ENCODE measurements around the gene KDM3B. TPM values are rescaled to one million over a fixed set of nuclear protein-coding genes. Genes with fewer than 3 reads are reported as not detected.
"Not testable (repeated sequence)": the region's sequence is repeated elsewhere in the genome, so short reads cannot be mapped to it uniquely, and the experiment has no call there.

Gene KDM3B
- total RNA-seq, 2 experiments from 2014 or later, result 38.6 to 39.6 TPM

GRCh38 chr5:138369706-138370105, 17.2 kb downstream of the KDM3B start:
- POLR2A ChIA-PET, result interaction anchor here (0.5 kb wide), 2 partner anchors 13 to 163 kb away, joined by 5 read pairs; no protein-coding TSS in a partner anchor
- DNase-seq, result no peak
- no peaks in the 10 kb centered on the region for H3K27me3 Mint-ChIP-seq
- H3K9me3 Mint-ChIP-seq, result no peaks in the 10 kb centered on the region
- H3K4me3 Mint-ChIP-seq, result no peak overlapping the region
- intact Hi-C loops (cut with micrococcal nuclease), result loop anchor here (5.0 kb wide), 1 partner anchor 38 kb away; no protein-coding TSS in a partner anchor
- peaks cover 45% of the 10 kb centered on the region for H3K4me1 Mint-ChIP-seq (ENCODE audit: low read depth)
- CTCF ChIA-PET, result interaction anchor here (1.6 to 5.8 kb wide), 2 partner anchors 16 to 189 kb away, joined by 5 to 70 read pairs; partner anchors contain the start of gene KDM3B
- H3K36me3 Mint-ChIP-seq, result no peaks in the 10 kb centered on the region
- H3K27ac Mint-ChIP-seq, result no peak overlapping the region

DNA sequence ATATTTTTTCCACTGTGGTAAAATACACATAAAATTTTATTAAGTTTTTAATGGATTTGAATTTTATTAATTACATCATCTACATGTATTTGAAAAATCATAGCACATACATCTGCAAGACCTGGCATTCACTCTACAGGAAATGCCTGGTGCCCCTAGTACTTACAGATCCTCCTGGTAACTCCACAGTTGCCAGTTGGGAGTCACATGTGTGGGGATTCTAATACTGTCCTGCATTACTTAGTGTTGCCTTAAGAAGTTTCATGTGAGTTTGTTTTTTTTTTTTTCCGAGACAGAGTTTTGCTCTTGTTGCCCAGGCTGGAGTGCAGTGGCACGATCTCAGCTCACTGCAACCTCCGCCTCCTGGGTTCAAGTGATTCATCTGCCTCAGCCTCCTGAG, 18.1 kb downstream of the KDM3B start:
- no peaks in the 10 kb centered on the region for H3K9me3 Mint-ChIP-seq
- intact Hi-C loops (cut with micrococcal nuclease), result loop anchor here (5.0 kb wide), 1 partner anchor 37 kb away; no protein-coding TSS in a partner anchor
- no peak overlapping the region for H3K4me3 Mint-ChIP-seq
- DNase-seq, result no peak
- no peak overlapping the region for H3K27ac Mint-ChIP-seq
- ChIA-PET POLR2A (no interaction called here), CTCF (interaction anchor here (1.6 to 5.8 kb wide), 2 partner anchors 17 to 189 kb away, joined by 5 to 70 read pairs; partner anchors contain the start of gene KDM3B)
- H3K36me3 Mint-ChIP-seq, result no peaks in the 10 kb centered on the region
- no peaks in the 10 kb centered on the region for H3K27me3 Mint-ChIP-seq
- H3K4me1 Mint-ChIP-seq (ENCODE audit: low read depth), result peaks cover 44% of the 10 kb centered on the region

DNA sequence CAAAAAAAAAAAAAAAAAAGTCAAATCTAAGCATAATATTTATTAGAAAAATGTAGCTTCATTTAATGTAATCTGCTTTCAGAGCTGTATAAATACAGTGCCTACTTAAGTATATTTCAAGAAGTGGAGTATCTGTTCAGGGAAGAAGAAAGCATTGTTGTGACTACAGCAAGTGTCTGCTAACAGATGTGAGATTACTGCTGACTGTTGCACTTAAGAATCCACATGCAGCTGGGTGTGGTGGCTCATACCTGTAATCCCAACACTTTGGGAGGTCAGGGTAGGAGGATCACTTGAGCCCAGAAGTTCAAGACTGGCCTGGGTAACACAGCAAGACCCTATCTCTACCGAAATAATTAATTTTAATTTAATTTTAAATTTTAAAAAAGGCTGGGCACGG, 19.0 kb downstream of the KDM3B start:
- Mint-ChIP-seq H3K9me3 (no peaks in the 10 kb centered on the region), H3K27me3 (no peaks in the 10 kb centered on the region), H3K36me3 (peaks cover 1% of the 10 kb centered on the region), H3K27ac (no peak overlapping the region), H3K4me1 (ENCODE audit: low read depth) (peaks cover 41% of the 10 kb centered on the region), H3K4me3 (no peak overlapping the region)
- POLR2A ChIA-PET, result interaction anchor here (1.8 kb wide), 1 partner anchor 19 kb away, joined by 7 read pairs; the partner anchor contains the start of gene KDM3B
- intact Hi-C loops (cut with micrococcal nuclease), result loop anchor here (5.0 kb wide), 1 partner anchor 36 kb away; no protein-coding TSS in a partner anchor
- CTCF ChIA-PET, result interaction anchor here (0.7 to 5.8 kb wide), 4 partner anchors 18 to 190 kb away, joined by 3 to 70 read pairs (median 4); partner anchors contain the start of gene KDM3B
- no peak for DNase-seq

DNA sequence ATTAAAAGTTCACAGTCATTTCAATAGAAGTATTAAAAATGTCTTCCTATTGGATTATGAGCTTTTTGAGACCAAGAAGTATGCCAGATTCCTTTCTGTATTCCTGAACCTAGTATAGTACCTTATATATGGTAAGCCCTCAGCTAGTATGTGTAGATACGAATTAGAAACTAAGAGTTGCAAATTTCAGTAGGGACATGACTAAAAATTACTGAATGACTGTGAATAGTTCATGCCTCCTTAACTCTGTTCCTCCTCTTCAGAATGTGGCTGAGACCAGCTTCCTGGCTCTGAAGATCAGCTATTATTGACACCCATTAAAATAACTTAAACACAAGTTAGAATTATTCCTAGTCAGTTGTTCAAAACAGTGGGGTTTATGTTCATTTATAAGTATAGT, 19.7 kb downstream of the KDM3B start:
- intact Hi-C loops (cut with micrococcal nuclease), result loop anchor here (5.0 kb wide), 1 partner anchor 35 kb away; no protein-coding TSS in a partner anchor
- Mint-ChIP-seq H3K9me3 (no peaks in the 10 kb centered on the region), H3K4me3 (no peak overlapping the region), H3K36me3 (peaks cover 5% of the 10 kb centered on the region), H3K4me1 (ENCODE audit: low read depth) (peaks cover 34% of the 10 kb centered on the region), H3K27me3 (no peaks in the 10 kb centered on the region), H3K27ac (no peak overlapping the region)
- CTCF ChIA-PET, result interaction anchor here (5.8 kb wide), 1 partner anchor 18 kb away, joined by 70 read pairs; the partner anchor contains the start of gene KDM3B
- DNase-seq, result no peak
- POLR2A ChIA-PET, result interaction anchor here (1.8 kb wide), 1 partner anchor 20 kb away, joined by 7 read pairs; the partner anchor contains the start of gene KDM3B

DNA sequence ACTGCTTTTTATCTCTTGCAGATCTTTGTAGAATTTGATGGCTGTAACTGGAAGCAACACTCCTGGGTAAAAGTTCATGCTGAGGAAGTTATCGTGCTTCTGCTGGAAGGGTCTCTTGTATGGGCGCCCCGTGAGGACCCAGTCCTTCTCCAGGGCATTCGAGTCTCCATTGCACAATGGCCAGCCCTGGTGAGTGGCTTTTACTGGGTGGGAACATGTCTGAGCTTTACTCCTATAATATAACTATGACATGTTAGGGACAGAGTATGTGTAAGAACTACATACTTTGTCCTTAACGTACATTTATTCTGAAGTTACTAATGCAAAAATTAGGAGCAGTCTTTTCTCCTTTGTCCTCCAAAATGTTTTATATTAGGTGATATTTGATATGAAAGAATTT, 20.2 kb downstream of the KDM3B start:
- Mint-ChIP-seq H3K27ac (no peak overlapping the region), H3K4me1 (ENCODE audit: low read depth) (peaks cover 34% of the 10 kb centered on the region), H3K36me3 (peaks cover 9% of the 10 kb centered on the region), H3K4me3 (no peak overlapping the region), H3K9me3 (no peaks in the 10 kb centered on the region), H3K27me3 (no peaks in the 10 kb centered on the region)
- no peak for DNase-seq
- ChIA-PET POLR2A (interaction anchor here (1.8 kb wide), 1 partner anchor 20 kb away, joined by 7 read pairs; the partner anchor contains the start of gene KDM3B), CTCF (interaction anchor here (5.8 kb wide), 1 partner anchor 19 kb away, joined by 70 read pairs; the partner anchor contains the start of gene KDM3B)
- intact Hi-C loops (cut with micrococcal nuclease), result loop anchor here (5.0 kb wide), 1 partner anchor 35 kb away; no protein-coding TSS in a partner anchor

DNA sequence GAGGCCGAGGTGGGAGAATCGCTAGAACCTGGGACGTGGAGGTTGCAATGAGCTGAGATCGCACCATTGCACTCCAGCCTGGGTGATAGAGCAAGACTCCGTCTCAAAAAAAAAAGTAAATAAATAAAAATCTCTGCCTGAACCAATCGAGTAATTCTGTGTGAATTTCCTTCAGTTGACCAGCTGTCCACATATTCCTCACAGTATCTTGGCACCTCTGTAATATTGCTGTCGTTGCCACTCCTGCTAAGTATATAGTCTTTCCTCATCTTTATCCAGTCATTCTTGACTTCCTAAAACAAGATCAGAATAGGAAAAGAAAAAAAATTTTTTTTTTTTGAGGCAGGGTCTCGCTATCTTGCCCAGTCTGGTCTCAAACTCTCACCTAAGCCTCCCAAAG, 29.9 kb downstream of the KDM3B start:
- H3K4me1 Mint-ChIP-seq (ENCODE audit: low read depth), result no peaks in the 10 kb centered on the region
- no peak overlapping the region for H3K4me3 Mint-ChIP-seq
- H3K9me3 Mint-ChIP-seq, result no peaks in the 10 kb centered on the region
- intact Hi-C loops (cut with micrococcal nuclease), result no loop called here
- POLR2A ChIA-PET, result interaction anchor here (0.6 kb wide), 2 partner anchors 13 to 97 kb away, joined by 4 to 5 read pairs; no protein-coding TSS in a partner anchor
- no peaks in the 10 kb centered on the region for H3K27me3 Mint-ChIP-seq
- H3K36me3 Mint-ChIP-seq, result peaks cover 36% of the 10 kb centered on the region
- CTCF ChIA-PET, result interaction anchor here (0.6 to 1.0 kb wide), 3 partner anchors 29 to 880 kb away, joined by 3 read pairs; partner anchors contain the start of gene KDM3B
- no peak for DNase-seq
- no peak overlapping the region for H3K27ac Mint-ChIP-seq

GRCh38 chr5:138385660-138386059, 33.2 kb downstream of the KDM3B start:
- ChIA-PET POLR2A (no interaction called here), CTCF (no interaction called here)
- intact Hi-C loops (cut with micrococcal nuclease), result no loop called here
- no peak for DNase-seq
- Mint-ChIP-seq H3K27me3 (no peaks in the 10 kb centered on the region), H3K4me1 (ENCODE audit: low read depth) (no peaks in the 10 kb centered on the region), H3K4me3 (no peak overlapping the region), H3K9me3 (no peaks in the 10 kb centered on the region), H3K27ac (no peak overlapping the region), H3K36me3 (peaks cover 31% of the 10 kb centered on the region)

- no peak overlapping the region for H3K27ac Mint-ChIP-seq
- no peaks in the 10 kb centered on the region for H3K27me3 Mint-ChIP-seq
- peaks cover 32% of the 10 kb centered on the region for H3K36me3 Mint-ChIP-seq
- no peaks in the 10 kb centered on the region for H3K4me1 Mint-ChIP-seq (ENCODE audit: low read depth)
- no peak overlapping the region for H3K4me3 Mint-ChIP-seq
- no peaks in the 10 kb centered on the region for H3K9me3 Mint-ChIP-seq
- POLR2A ChIA-PET, result no interaction called here
- DNase-seq, result no peak
- CTCF ChIA-PET, result no interaction called here
- intact Hi-C loops (cut with micrococcal nuclease), result no loop called here
These were observed 33.8 kb downstream of the KDM3B start for GRCh38 chr5:138386290-138386689.

- H3K36me3 Mint-ChIP-seq, result peaks cover 17% of the 10 kb centered on the region
- H3K9me3 Mint-ChIP-seq, result no peaks in the 10 kb centered on the region
- no peak overlapping the region for H3K27ac Mint-ChIP-seq
- DNase-seq, result no peak
- no peaks in the 10 kb centered on the region for H3K27me3 Mint-ChIP-seq
- H3K4me1 Mint-ChIP-seq (ENCODE audit: low read depth), result no peaks in the 10 kb centered on the region
- intact Hi-C loops (cut with micrococcal nuclease), result no loop called here
- ChIA-PET POLR2A (interaction anchor here (0.7 kb wide), 1 partner anchor 70 kb away, joined by 3 read pairs; no protein-coding TSS in a partner anchor), CTCF (interaction anchor here (1.3 kb wide), 1 partner anchor 37 kb away, joined by 6 read pairs; the partner anchor contains the start of gene KDM3B)
- no peak overlapping the region for H3K4me3 Mint-ChIP-seq
These were observed 36.8 kb downstream of the KDM3B start for GRCh38 chr5:138389332-138389731.

- H3K4me1 Mint-ChIP-seq (ENCODE audit: low read depth); H3K9me3 Mint-ChIP-seq; DNase-seq; H3K27me3 Mint-ChIP-seq; H3K4me3 Mint-ChIP-seq; POLR2A ChIA-PET; H3K27ac Mint-ChIP-seq; intact Hi-C loops (cut with micrococcal nuclease): not testable (repeated sequence)
- CTCF ChIA-PET, result interaction anchor here (1.4 kb wide), 1 partner anchor 59 kb away, joined by 3 read pairs; no protein-coding TSS in a partner anchor
- peaks cover 21% of the 10 kb centered on the region for H3K36me3 Mint-ChIP-seq
These were observed 37.4 kb downstream of the KDM3B start for GRCh38 chr5:138389911-138390310.

- intact Hi-C loops (cut with micrococcal nuclease), result no loop called here
- DNase-seq, result no peak
- ChIA-PET POLR2A (no interaction called here), CTCF (interaction anchor here (1.2 to 2.1 kb wide), 2 partner anchors 19 to 40 kb away, joined by 3 to 7 read pairs; partner anchors contain the start of gene KDM3B)
- Mint-ChIP-seq H3K9me3 (no peaks in the 10 kb centered on the region), H3K4me1 (ENCODE audit: low read depth) (no peaks in the 10 kb centered on the region), H3K27ac (no peak overlapping the region), H3K36me3 (peaks cover 9% of the 10 kb centered on the region), H3K27me3 (no peaks in the 10 kb centered on the region), H3K4me3 (no peak overlapping the region)
These were observed 39.4 kb downstream of the KDM3B start for GRCh38 chr5:138391859-138392386.

- Mint-ChIP-seq H3K27ac (peak overlapping the region; percentile 53), H3K36me3 (peaks cover 47% of the 10 kb centered on the region), H3K9me3 (no peaks in the 10 kb centered on the region), H3K27me3 (no peaks in the 10 kb centered on the region), H3K4me3 (no peak overlapping the region), H3K4me1 (ENCODE audit: low read depth) (peaks cover 16% of the 10 kb centered on the region)
- intact Hi-C loops (cut with micrococcal nuclease), result no loop called here
- ChIA-PET POLR2A (no interaction called here), CTCF (interaction anchor here (3.9 kb wide), 1 partner anchor 50 kb away, joined by 15 read pairs; the partner anchor contains the start of gene KDM3B)
- no peak for DNase-seq
These were observed 50.2 kb downstream of the KDM3B start for GRCh38 chr5:138402640-138403039.

Data from activated CD4-positive, alpha-beta memory T cell treated with anti-CD3 and anti-CD28 coated beads for 36 hours (primary cell).